ENCODE data around the gene PEX14.
A peak's percentile ranks its signal among the peaks of the same experiment; 100 is the strongest.
"Not testable (repeated sequence)": the region's sequence is repeated elsewhere in the genome, so short reads cannot be mapped to it uniquely, and the experiment has no call there.

Gene PEX14

DNA sequence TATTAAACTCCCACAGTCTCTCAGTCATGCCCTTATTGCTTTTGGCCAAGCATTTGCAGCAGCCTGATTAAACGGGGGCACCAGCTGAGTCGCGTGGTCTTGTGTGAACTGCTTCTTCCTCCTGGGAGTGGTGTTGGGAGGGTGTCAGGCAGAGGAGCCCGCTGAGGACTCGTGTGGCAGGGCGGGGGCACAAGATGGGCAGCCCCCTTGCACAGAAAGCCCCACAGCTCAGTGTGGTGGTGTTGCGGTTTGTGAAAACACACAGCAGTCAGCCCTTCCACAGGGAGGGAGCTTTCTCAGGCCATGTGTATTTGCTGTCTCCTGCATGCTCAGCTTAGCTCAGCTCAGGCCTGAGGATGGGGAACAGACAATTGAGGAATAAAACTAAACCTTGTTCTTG lies 22.4 kb downstream of the PEX14 start:
- DNase-seq = no peak

DNA sequence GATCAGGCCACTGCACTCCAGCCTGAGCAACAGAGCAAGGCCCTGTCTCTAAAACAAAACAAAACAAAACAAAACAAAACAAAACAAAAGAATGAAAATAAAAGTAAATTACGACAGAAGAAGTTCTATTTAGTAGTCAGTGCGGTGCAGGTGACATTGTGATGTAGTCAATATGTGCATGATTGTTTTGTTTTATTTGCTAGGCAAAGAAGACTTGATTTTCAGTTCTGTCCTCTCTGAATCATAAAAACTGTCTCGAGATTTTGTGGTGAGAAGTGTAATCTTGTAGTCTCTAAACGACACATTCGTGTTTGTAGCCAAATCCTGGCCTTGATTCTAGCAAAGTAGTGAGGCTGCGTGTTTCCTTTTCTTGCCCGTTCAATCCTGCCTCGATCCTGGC lies 23.5 kb downstream of the PEX14 start:
- no peak for DNase-seq

DNA sequence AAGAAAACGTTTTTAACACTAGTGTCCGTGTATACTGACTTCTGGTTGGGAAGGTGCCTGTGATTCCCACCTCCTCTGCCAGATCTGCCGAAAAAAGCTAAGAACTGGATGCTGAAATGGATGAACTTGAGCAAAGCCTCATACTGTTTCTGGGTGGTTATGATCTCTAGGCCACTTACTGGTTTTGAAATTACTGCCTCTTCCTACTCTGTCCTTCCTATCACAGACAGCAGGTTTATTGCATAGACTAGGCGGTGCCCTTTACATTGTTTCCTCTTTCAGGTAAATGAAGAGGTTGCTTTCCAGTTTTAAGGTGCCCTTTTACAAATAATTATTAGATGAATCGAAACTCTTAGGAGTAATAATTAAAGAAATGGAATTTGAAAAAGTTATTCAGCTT lies 27.5 kb downstream of the PEX14 start:
- no peak for DNase-seq

DNA sequence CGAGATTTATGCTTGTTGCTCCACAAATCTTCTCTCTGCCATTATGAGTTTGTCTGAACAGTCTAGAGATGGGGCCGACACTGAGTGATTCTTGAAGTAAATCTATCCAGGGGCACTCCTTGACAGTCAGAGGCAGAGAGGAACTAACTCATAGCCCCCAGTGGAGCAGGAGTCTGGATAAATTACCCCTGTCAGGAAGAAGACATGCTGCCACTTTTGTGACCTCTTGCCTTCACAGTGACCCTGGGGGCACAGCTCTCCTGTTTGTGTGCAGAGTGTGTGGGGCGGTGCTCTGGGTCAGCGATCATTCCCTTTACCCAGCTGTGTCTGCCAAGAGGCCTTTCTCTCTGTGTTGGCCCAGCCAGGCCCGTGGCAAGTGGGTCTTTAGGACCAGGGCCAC lies 29.5 kb downstream of the PEX14 start:
- DNase-seq = no peak

DNA sequence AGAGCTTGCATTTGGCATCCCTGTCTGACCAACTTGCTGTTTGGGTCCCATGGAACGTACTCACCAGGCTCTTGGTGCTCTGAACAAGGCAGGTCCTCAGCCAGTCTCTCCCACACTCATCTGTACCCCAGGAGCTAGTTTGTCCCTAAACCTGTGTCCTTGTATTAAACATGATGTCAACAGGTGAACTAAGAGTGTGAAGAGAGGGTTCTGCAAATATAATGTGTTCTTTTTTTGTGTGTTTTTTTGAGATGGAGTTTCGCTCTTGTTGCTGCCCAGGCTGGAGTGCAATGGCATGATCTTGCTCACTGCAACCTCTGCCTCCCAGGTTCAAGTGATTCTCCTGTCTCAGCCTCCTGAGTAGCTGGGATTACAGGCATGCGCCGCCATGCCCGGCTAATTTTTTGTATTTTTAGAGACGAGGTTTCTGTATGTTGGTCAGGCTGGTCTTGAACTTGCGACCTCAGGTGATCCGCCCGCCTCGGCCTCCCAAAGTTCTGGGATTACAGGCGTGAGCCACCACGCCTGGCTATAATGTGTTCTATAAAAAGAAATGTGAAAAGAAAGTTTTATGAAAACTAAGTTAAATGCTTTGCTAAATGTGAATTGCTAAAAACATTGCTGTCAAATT lies 31.4 kb downstream of the PEX14 start:
- not testable (repeated sequence) for DNase-seq

DNA sequence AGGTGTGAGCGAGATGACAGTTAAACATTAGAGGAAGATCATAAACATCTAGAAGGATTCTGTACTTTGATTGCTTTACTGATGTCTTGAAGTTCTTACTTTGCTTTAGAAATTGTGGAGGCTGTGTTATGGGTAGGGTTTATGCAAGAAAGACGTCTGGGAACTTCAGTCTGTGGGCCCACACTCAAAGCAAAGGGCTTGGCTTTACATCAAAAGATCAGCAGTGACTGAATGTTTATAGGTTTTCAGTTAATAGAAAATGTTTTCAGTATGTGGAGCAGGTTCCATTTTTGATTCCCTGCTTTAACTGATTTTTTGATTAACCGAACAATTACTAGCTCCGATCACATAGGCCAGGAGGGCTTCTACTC lies 31.9 kb downstream of the PEX14 start:
- DNase-seq = no peak

DNA sequence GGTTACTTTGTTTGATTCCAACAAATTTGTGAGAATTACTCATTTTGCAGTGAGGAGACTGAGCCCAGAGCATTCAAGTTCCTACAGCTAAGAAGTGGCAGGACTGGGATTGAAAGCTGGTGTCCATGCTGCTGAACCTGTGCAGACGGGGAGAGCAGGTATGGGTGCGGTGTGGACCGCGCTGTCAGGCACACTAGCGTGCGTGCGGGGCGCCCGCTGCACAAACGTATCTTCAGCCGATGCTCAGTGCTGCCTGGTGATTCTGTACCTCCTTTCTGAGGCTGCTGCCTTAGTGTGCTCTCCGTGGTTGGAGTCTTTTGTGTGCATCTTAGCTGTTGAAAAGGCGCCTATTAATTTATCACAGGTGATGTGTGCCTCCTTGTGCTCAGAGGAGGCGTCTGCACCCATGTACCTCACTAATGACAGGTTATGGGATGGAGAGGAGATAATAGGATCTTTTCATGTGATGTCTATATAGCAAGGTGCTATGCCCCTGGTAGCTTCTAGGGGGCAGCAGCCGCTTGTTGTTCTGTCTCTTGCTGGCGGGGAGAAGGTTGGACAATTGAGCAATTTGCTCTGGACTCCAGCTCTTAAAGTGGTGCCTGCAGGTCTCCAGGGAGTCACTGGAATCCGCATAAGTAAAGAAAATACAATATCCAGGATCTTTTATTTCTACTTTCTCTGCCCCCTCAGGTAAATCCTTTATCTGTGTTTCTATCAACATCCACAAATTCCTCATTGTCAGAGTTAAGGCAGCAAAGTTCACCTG lies 32.5 kb downstream of the PEX14 start:
- DNase-seq = peak; percentile 50 to 78

DNA sequence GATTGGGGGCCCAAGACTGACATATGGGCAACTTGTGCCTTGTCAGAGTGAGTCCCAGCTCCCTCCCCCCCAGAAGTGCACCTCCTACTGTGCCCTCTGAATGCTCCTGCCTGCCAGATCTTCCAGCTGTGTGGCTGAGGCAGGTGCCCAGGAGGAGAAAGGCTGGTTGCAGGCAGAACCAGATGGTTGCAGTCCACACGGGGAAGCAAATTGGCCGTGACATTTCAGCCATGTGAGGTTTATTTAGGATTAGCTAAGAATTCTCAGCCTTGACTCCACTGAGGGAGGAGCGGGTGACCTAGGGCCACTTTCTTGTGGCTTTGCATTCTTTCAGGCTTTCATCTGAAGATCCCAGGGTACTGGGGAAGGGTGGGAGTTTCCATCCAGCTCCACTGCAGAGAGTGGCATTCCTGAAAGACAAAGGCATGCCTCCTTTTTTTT lies 33.8 kb downstream of the PEX14 start:
- no peak for DNase-seq

DNA sequence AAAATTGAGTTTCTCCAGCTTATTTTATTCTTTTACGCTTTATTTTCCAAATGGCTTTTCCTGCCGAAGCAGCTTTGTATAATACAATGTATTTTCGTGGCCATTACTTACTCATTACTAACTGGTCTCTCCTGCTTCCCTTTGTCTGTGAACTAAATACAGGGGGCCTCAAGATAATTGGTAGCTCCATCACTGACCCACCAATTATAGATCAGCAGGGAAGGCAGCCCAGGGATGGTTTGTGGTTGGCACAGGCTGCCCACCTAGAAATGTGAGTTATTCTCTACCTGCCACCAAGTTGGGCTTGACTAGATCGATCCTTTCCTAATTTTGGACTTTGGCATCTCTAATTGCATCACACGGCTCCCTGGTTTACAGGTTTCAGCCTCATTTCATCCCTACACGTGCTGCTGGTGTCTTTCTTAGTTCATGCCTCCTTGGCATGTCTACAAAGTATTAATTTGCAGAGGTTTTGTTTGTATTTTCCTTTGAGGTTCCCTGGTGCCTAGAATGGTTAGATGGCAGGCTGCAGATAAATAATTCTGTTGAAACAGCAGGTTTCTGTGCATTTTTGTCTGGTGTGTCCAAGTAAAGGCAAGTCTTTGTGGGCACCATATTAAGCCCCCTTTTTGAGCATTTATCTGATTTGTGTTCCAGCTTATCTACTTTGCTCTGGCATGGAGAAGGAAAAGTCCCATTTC lies 35.2 kb downstream of the PEX14 start:
- DNase-seq = no peak

DNA sequence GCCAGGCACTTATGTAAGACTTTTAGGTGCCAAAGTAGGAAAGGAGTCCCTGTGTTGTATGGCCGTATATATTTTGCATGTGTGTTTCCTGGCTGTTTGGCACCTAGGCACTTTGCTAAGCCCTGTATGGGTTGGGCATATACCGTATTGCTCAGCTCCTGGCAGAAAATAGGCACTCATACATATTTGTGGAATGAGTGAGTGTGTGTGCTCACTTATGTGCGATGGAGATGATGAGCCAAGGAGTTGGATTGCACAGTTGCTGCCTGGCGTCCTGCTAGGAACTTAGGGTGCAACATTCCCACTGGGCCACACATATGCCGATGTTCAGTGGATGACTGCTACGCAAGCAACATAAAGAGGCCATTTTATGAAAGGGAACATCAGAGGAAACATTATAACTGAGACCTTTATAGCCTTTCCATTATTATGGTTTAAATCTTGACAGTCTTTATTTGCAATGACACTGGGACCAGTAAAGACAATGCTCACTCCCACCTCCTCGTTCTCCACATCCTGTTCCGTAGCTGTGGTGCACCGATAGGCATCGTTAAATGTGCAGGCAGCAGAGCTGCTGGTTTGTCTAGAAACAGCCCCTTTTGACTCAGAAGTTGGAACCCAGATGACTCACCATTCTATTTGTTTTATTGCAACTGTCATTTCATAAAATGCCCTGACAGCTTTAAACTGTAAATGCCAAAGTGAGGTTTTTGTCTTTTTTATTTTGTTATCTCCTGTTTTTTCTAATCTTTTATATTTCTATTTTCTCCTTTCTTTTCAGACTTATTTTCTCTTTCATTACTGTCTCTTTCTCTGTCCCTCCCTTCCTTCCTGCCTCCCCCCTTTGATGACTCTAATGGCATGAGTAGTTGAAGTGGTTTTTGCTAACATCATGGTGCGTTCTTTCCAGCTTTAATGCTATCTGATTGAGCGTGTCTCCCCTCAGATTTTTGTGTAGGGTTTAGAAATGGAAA lies 36.1 kb downstream of the PEX14 start:
- DNase-seq = no peak

DNA sequence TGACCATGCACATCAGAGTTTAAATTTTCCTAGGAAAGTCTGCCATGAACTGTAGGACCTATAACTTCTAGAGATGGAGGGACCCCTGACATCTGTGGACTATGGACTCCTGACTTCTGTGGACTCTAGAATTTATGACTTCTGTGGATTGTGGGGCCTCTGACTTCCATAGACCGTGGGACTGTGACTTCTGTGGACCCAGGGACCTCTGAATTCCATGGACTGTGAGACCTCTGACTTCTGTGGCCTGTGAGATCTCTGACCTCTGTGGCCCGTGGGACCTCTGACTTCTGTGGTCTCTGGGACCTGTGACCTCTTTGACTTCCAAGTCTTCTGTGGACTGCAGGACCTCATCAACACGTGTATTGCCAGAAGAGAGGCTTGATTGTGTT lies 36.7 kb downstream of the PEX14 start:
- DNase-seq = no peak

DNA sequence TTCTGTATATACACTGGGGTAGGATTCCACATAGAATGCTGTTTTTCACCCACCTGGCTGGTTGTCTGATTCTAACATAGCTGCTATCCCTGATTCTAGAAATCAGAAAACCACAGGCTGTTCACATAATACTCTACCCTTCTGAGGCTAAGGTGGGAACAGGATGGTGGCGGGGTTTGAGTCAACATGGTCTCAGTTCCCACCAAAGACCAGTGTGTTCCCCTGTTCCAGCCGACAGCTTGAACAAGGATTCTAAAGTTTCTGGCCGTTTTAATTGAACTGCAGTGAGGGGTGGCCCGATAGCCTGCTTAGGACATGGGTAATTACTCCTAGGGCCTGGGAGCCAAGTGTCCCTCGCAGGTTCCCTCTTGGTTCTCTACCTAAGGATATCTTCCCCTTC lies 38.4 kb downstream of the PEX14 start:
- DNase-seq = no peak

DNA sequence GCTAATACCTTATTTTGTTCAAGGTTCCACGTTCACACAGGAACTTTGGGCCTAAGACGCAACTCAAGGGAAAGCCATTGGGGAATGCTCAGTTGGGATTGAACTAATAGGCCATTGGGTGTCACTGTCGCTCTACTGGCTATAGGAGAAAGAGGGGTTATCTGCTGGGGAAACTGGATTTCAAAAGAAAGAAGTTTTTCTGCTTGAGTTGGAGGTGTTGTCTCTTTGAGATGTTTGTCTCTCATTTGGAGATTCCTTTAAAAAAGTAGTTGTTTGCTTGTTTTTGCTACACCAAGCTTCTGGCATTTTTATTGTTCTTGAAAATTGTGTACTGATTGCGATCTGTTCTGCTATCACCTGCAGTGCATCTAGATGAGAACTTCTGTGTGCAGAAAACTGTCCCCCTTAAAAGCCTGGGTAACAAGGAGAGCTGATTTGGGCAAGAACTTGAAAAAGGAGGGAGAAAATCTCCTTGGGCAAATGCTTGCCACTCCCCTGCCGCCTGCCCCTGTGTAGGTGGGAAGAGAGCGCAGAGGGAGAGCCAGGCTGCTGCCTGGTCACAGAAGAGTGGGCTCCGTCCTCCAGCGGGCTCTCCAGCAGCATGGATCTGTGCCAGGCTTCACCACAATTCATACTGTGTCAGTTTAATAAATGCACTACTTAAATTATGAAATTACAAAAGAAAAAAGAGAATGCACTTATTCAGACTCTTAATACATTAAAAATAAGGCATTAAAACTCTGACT lies 39.9 kb downstream of the PEX14 start:
- peak; percentile 23 to 59 for DNase-seq

DNA sequence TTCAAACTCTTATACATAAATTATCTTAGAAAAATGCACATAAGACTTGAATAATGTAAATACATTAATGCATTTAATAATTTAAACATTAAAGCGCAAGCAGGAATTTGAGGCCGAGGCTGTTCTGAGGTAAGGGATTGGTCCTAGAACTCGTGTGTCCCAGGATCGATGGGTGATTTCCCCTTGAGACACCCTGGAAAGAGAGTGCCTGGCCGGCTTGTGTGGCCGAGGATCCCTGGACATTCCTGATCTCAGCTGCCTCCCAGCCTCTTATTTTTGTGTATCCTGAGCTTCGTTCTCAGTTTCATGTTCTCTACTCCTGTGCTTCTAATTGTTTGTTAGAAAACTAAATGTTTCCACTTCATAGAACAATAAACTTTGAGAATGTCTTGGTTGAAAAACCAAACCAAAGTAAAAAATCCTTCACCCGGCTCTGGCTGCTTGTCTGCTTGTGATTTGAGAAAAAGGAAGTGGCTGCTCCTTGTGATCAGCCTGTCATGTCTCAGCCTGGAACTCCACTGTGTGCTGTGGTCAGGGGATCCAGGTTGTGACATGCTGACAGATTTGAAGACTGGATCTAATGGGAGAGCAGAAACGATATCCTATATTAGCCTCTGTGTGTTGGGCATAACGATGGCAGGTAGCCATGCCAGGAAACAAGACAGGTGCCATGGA lies 40.7 kb downstream of the PEX14 start:
- no peak for DNase-seq

DNA sequence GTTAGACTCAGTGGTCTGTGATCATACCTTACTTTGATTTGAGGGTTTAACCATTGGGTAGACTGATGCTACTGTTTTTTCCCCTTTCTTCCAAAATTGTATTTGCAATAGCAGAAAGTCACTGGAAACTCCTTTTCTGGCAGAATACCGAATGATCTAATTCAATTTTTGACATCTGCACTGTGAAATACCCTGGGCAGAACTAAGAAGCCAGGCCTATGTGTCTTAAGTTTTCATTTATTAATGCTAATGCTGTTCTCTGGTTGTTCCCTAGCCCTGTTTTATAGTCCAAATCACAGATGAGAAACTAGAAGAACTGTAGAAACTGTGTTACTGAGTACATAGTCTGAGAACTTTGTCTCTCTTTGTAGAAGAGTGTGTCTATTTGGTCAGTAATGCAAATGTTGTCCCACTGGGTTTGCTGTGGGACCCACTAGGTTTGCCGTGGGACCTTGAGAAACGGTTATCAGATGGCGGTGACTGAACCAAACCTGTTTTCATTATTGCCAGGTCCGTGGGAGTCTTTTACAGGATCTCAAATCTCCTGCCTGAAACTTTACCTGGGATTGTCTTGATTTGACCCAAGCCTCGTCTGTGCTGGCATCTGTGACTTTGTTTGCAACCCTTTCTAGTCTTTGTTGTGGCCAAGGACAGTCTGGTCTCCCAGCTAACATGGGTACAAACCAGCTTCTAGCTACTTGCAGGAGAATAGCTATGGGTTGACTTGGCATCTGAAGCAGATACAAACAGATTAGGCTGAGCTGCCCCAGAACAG lies 41.4 kb downstream of the PEX14 start:
- no peak for DNase-seq

DNA sequence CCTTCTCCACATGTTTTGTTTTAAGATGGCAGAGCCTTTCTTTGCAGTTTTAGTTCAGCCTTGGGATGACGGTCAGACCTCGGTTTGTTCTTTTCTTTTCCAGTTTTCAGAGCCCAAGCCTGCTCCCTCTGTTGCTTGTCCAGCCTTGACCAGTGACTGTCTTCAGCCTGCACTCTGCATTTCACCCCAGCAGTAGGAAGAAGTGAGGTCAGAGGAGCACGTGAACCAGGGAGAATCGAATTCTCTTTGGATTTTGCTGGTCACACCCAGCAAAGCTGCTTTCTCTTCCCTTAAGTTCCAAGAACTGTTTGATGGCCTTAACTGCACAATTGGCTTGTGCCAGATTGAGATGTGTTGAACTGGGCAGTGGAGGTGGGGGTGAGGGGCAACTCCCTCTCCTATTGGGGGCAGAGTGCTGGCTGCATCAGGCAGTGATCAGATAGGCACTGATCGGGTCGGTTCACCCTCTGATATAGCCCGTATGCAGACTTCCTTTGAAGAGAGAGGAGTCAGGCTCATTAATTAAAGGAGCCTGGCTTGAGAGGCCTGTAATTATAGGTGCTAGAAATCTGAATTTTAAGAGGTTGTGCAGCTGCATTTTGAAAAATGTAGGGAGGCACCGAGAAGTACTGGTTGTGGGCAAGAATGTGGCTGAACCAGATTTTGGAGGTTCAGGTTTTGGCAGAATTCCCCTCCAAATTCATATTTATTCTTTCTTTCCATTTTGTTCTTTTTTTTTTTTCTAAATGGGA lies 42.4 kb downstream of the PEX14 start:
- no peak for DNase-seq

DNA sequence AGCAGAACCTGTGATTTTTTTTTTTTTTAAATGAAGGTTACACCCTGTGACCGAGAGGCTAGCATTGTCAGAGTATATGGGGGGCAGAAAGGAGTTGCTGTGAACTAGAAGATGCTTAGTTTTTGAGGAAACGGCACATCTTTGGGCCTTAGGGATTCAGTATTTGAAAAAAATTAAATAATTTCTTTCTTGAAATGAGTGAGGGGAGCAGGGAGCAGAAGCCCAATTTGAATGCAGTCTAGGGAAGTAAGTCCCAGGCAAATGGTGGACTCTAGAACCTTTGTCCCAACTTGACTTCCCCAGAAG lies 42.9 kb downstream of the PEX14 start:
- DNase-seq = no peak

DNA sequence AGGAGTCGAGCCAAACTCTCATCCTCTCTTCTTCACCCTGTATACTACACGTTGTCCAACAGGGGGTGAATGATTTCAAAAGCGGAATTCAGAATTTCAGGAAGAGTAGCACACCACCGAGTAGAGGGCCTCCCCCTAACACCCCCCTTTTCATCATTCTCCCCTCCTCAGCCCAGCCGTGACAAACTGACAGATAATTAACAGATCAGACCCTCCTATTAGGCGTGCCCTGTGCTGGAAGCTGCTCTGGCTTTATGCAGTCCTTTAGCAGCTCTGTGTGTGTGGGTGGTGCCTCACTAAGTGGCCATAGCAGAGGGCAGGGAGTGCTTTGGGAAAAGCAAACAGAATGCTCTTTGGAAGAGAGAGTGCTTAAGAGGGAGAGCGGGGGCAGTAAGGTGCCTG lies 44.3 kb downstream of the PEX14 start:
- DNase-seq = peak in 1 of 2 experiments; percentile 38

DNA sequence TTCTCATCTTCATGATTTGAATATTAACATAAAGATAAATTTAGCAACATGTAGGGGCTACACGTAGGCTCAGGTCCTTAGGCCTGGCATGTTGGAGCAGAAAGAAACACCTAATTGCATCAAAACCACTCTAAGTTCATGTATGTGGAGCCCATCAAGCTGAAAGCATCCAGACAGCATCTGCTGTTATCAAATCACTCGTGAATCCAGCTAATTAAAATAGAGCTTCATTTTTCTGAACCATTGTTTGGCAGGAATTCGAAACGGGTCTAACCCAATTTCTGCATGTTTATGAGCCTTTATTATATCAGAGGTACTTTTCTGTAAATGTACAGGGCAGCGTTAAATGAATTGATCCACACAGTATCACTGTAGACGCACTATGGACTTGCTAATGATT lies 45.7 kb downstream of the PEX14 start:
- no peak for DNase-seq

DNA sequence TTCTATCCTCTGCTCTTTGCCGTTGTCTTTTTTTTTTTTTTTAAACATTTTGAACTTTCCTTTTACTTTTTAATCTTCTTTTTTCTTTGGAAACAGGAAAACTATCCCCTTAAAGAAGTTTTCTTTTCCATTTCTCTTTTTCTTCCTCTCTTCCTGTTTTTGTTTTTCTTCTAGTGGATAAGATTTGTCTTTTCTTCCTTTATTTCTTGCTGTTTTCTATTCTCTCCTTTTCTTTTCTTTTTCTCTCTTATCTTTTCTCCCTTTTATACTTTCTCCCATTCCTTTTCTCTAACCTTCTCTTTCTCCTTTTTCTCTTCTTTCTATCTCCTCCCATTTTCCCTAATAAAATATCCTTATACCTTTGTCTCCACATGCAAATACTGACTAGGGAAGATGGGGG lies 46.2 kb downstream of the PEX14 start:
- no peak for DNase-seq

Data from NCI-H526 (cell line).